HG03558 (cell line): ENCODE measurements around the gene CBFA2T2.
A peak's percentile ranks its signal among the peaks of the same experiment; 100 is the strongest.
"Not testable (repeated sequence)": the region's sequence is repeated elsewhere in the genome, so short reads cannot be mapped to it uniquely, and the experiment has no call there.

ENCODE experiments used
- ATAC-seq: cut with Tn5 transposase; IDR thresholded peaks from one replicate; pipeline ENCODE4 v1.9.1; 2021; ENCODE audit warnings: moderate number of reproducible peaks; ENCODE audit not compliant: unreplicated experiment; ENCODE audit errors: extremely low read depth

CBFA2T2 gene

DNA sequence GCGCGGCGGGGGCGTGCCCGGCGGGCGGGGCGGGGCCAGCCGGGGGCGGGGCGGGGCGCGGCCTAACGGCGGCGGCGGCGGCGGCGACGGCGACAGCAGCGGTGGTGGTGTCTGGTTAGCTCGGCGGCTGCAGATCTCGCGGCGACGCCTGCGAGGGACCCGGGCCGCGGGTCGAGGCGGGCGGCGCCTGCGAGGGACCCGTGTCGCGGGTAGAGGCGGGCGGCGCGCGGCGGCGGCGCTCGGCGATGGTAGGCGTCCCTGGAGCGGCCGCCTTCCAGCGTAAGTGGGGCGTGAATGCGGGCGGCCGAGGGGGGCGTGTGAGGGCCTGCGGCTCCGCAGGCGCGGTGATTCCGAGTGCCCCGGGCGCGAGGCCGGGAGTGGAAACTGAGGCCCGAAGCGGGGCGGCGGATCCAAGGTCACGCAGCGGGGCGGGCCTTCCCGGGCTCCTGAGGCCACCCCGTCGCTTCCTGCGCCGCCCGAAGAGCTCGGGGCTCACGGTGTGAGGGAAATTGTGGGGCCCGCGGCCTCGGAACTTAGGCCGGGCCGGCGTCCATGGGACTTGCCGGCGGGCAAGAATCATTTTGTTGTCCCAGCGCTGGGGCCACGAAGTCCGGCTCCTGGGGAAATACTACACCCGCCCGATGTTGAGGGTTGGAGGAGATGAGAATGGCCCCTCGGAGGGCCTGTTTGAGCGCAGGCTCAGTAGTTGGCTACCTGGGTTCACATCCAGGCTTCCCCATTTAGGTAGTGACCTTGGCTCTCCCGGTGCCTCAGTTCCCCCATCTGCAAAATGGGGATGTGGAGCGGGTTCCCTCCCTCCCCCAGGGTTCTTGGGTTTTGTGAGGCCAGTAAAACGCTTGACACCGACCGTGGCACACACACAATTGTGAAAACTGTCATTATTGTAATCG is at the start of gene CBFA2T2:
CBFA2T2 (plus strand) TSS at position 74 of the 911 bp plus-strand sequence; CDS start at position 246, 172 bp downstream.
- peak; percentile 14 for ATAC-seq

- ATAC-seq: not testable (repeated sequence)
These were observed 49.3 kb upstream of the CBFA2T2 start for GRCh38 chr20:33440562-33440961.

DNA sequence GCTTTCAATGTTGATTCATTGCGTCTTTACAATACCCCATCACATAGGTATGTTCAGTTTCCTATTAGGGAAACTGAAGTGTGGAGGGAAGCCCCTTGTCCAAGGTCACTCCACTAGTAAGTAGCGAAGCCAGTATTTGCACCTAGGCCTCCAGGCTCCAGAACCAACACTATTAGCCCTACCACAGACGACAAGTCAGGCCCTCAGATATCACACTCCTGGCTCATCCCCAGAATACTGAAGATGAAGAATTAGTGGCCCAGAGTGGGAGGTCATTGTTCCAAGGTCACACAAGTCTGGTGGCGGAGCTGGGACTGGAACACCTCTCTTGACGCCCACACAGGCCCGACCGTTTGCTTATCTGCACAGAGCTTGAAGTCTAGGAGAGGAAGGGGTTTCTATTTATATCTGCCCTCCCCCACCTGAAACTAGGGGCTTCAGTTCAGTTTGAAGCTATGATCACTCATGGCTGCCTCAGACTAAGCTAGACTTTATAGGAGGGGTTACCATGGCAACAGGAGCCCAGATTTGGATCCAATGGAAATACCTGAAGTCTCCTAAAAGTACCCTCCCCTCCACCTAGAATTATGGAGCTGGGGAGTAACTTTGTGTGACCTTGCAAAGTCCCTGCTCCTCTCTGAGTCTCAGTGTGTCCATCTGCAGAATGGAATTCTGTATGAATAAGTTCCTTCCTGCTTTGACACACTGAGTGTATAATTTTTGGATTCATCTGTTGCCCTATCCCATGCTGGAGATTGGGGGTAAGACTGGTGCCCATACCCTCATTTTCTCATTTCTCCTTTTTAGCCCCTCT is 48.5 kb upstream of the CBFA2T2 start:
- no peak for ATAC-seq

- no peak for ATAC-seq
These were observed 47.5 kb upstream of the CBFA2T2 start for GRCh38 chr20:33442136-33443005.

- no peak for ATAC-seq
These were observed 46.8 kb upstream of the CBFA2T2 start for GRCh38 chr20:33443006-33443511.

- no peak for ATAC-seq
These were observed 46.2 kb upstream of the CBFA2T2 start, which contains the start of gene SNTA1 for GRCh38 chr20:33443512-33444239. SNTA1 (minus strand) TSS chr20:33443763; CDS start chr20:33443620, 143 bp downstream.

GRCh38 chr20:33444797-33445560 is 44.9 kb upstream of the CBFA2T2 start:
- ATAC-seq: no peak

DNA sequence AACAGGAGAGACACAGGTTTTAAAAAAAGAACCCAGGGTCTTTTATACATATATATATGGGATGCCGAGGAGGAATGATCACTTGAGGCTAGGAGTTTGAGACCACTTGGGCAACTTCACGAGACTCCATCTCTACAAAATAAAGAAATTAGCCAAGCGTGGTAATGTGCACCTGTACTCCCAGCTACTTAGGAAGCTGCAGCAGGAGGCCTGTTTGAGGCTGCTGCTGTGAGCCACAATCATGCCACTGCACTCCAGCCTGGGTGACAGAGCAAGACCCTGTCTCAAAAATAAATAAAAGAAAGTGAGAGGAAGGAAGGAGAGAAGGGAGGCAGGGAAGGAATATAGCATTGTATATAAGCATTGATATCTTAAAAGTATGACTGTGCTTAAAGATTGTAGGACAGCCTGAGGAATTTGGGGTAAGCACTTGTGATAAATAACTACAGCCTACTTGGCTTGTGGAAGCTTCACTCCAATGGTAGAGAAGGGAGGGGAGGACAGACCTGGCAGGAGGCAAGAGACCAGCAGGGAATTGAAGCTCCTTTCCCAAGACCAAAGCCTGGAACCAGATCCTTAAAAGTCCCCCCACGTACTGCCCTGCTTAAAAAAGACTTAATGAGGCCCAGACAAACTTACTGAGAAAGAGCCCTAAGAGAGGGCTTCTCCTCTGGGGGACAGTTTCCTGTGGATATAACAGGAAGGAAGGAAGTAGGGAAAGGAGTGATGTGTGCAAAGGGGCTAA is 43.8 kb upstream of the CBFA2T2 start:
- ATAC-seq: no peak

DNA sequence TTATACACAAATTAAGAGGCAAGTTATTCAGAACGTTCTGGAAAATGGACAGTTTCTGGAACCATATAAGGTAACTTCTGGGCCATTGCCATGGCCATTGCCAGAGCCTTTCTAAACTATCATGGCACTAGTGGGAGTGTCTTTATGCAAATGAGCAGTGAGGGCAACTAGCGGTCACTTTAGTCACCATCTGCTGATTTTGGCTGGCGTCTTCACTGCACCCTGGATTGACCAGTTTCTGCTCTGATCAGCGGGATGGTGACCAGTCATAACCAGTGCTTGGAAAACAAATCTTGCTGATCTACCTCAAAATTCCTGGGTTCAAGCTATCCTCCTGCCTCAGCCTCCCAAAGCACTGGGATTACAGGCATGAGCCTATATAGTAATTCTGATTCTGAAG is 39.0 kb upstream of the CBFA2T2 start:
- ATAC-seq: no peak

DNA sequence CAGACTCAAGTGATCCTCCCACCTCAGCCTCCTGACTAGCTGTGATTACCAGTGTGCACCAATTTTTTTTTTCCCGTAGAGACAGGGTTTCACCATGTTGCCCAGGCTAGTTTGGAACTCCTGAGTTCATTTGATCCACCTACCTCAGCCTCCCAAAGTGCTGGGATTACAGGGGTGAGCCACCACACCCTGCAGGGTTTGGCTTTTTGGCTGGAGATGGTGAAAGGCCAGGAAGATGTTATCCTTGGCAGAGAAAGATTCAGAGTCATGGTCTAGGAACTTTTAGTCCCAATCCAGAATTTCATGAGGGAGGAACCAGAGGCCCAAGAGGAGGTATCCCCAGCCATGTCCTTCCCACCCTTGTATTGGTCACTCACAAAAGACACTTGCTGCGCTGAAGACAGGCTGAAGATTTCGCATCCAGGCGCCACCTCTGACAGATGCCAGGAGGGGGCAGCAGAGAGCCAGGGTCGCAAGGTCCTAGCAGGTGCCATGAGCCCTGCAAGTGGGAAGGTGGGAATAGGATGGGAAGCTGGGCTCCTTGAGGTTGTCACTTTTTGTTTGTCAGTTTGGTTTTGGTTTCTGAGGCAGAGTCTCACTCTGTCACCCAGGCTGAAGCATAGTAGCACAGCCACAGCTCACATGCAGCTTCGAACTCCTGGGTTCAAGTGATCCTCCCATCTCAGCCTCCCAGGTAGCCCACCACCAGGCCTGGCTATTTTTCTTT is 32.8 kb upstream of the CBFA2T2 start:
- not testable (repeated sequence) for ATAC-seq

GRCh38 chr20:33459599-33459998 is 30.3 kb upstream of the CBFA2T2 start:
- ATAC-seq: no peak

DNA sequence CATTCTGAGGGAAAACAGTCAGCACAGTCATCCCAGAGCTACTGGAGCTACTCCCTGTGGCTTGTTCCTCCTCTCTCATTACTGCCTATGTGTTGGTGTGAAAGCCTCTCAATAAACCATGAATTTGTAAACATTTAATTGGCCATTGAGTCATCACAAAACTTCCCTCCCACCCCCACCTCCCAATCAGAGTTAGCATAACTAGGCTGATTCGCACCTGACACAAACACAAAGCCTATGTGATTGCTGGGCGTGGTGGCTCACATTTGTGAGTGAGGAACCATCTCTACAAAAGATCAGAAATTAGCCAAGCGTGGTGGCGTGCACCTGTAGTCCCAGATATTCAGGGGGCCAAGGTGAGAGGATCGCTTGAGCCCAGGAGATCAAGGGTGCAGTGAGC is 29.2 kb upstream of the CBFA2T2 start:
- ATAC-seq: no peak

DNA sequence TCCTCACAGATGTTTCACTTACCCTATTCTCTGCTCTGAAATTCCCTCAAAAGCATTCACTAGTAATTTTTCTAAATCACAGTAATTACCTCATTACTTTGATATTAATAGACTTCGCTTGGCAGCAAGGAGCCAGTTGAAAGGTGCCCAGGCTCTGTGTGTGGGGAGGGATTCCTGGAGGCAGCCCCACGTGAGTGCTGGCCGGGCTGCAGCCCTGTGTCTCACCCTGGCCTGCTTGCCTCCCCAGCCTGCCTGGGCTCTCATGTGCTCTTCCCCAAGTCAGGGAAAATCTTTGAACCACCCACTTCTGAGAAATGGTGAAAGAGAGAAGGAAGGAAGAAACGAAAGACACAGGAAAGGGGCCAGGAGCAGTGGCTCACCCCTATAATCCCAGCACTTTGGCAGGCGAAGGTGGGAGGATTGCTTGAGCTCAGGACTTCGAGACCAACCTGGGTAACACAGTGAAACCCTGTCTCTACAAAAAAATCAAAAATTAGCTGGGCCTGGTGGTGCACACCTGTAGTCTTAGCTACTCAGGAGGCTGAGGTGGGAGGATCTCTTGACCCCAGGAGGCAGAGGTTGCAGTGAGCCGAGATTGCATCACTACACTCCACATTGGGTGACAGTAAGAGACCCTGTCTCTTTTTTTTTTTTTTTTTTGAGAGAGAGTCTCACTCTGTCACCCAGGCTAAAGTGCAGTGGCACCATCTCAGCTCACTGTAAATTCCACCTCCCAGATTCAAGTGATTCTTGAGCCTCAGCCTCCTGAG is 26.4 kb upstream of the CBFA2T2 start:
- no peak for ATAC-seq

- ATAC-seq: not testable (repeated sequence)
These were observed 25.1 kb upstream of the CBFA2T2 start for GRCh38 chr20:33464759-33465158.

DNA sequence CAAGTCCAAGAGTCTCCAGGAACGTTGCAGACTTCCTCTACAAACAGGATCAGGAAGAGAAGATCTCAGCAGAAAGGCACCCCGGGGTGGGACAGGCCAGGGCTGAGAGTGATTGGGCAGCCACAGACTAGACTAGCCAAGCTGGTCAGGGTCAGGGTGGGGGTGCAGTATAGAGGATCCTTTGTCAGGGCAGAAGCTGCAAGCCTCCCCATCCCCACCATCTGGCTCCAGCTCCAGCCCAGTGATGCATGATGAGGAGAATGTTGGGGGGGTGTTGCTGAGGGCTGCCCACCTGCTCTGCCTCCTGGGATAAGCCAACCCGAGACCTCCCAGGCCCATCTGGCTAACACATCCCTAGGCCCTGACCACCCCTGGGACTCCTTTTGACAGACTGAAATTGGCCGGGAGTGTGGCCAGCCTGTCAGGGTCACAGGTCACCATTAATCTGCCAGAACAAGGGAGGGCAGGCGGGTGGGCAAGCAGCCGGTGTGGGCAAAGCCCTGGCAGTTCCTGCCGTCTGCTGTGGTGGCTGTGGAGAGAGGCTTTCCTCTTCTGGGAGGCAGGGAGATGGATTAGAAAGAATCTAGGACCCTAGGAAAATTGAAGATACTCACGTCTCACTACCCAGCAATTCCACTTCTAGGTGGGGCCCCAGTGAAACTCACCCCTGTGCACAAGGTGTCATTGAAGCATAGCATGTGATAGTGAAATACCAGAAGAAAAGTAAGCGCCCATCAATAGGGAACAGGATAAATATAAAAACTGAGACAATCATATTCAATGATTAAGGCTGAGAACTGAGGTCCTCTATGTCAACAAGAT is 24.2 kb upstream of the CBFA2T2 start:
- no peak for ATAC-seq

DNA sequence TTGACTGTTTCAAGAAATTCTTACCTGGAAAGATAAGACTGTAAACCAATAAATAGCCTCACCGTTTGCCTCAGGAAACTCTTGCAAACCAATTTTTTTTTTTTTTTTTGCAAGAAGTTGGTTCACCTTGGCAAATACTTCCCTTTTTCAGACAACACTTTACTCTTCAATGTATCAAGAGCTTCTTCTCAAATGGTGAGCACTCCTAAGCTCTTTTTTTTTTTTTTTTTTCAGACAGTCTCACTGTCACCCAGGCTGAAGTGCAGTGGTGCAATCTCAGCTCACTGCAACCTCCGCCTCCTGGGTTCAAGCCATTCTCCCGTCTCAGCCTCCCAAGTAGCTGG is 23.6 kb upstream of the CBFA2T2 start:
- ATAC-seq: no peak
